ENCODE data around the gene HAT1.
A peak's percentile ranks its signal among the peaks of the same experiment; 100 is the strongest.
"Not testable (repeated sequence)": the region's sequence is repeated elsewhere in the genome, so short reads cannot be mapped to it uniquely, and the experiment has no call there.

HAT1 gene

GRCh38 chr2:171972329-171972982 is 50.2 kb downstream of the HAT1 start:
- no peak for DNase-seq (ENCODE audit: low read depth)
- H3K4me3 ChIP-seq (ENCODE audit: control insufficient read depth, low read depth, low read length): no peak overlapping the region
- no peak for TF ChIP-seq CTCF (IDR thresholded peaks at IDR 0.05; ENCODE audit: control insufficient read depth, insufficient read depth, low read depth, low read length, missing control alignments)

- TF ChIP-seq CTCF (IDR thresholded peaks at IDR 0.05; ENCODE audit: control insufficient read depth, insufficient read depth, low read depth, low read length, missing control alignments): no peak
These were observed 56.8 kb downstream of the HAT1 start for GRCh38 chr2:171979103-171979502.

GRCh38 chr2:171983924-171984323 is 61.7 kb downstream of the HAT1 start:
- DNase-seq (ENCODE audit: low read depth); H3K4me3 ChIP-seq (ENCODE audit: control insufficient read depth, low read depth, low read length): not testable (repeated sequence)

More at GRCh38 chr2:171979103-171979502, 56.8 kb downstream of the HAT1 start:
- H3K4me3 ChIP-seq (ENCODE audit: control insufficient read depth, low read depth, low read length): no peak overlapping the region
- no peak for DNase-seq (ENCODE audit: low read depth)

- no peak overlapping the region for H3K4me3 ChIP-seq (ENCODE audit: control insufficient read depth, low read depth, low read length)
- TF ChIP-seq CTCF (IDR thresholded peaks at IDR 0.05; ENCODE audit: control insufficient read depth, insufficient read depth, low read depth, low read length, missing control alignments): no peak
- DNase-seq (ENCODE audit: low read depth): peak; percentile 11
These were observed 62.8 kb downstream of the HAT1 start for GRCh38 chr2:171985076-171985475.

- no peak overlapping the region for H3K4me3 ChIP-seq (ENCODE audit: control insufficient read depth, low read depth, low read length)
- no peak for TF ChIP-seq CTCF (IDR thresholded peaks at IDR 0.05; ENCODE audit: control insufficient read depth, insufficient read depth, low read depth, low read length, missing control alignments)
These were observed 64.5 kb downstream of the HAT1 start for GRCh38 chr2:171986778-171987177.

GRCh38 chr2:171991027-171991426 is 68.8 kb downstream of the HAT1 start:
- no peak overlapping the region for H3K4me3 ChIP-seq (ENCODE audit: control insufficient read depth, low read depth, low read length)
- DNase-seq (ENCODE audit: low read depth): no peak
- no peak for TF ChIP-seq CTCF (IDR thresholded peaks at IDR 0.05; ENCODE audit: control insufficient read depth, insufficient read depth, low read depth, low read length, missing control alignments)

More at GRCh38 chr2:171986778-171987177, 64.5 kb downstream of the HAT1 start:
- DNase-seq (ENCODE audit: low read depth): no peak

GRCh38 chr2:171995586-171995985 is 73.3 kb downstream of the HAT1 start:
- no peak for TF ChIP-seq CTCF (IDR thresholded peaks at IDR 0.05; ENCODE audit: control insufficient read depth, insufficient read depth, low read depth, low read length, missing control alignments)
- DNase-seq (ENCODE audit: low read depth): no peak
- no peak overlapping the region for H3K4me3 ChIP-seq (ENCODE audit: control insufficient read depth, low read depth, low read length)
